Neural progenitor cell (in vitro differentiated cells): ENCODE results near the gene TEAD1.

ENCODE experiments used
- CTCF ChIP-seq: fragments of 200-600 bp; sonication (generic); IDR thresholded peaks from 2 replicates; pipeline ENCODE4 v1.5.1; 2017; ENCODE audit warnings: antibody characterized with exemption, mild to moderate bottlenecking
- EZH2 ChIP-seq: fragments of 200-600 bp; sonication (generic); IDR thresholded peaks from 2 replicates; pipeline ENCODE4 v1.6.1; 2017; ENCODE audit warnings: antibody characterized with exemption, mild to moderate bottlenecking, moderate library complexity
- EZH2phosphoT487 ChIP-seq: fragments of 200-600 bp; sonication (generic); IDR thresholded peaks from 2 replicates; pipeline ENCODE4 v1.6.1; 2017; ENCODE audit warnings: antibody characterized with exemption

GRCh38 chr11:12729941-12730340, 55.7 kb downstream of the TEAD1 start:
- no peak for TF ChIP-seq CTCF
- TF ChIP-seq EZH2: no peak
- no peak for TF ChIP-seq EZH2phosphoT487
